GM12878 (cell line): Measurements from ENCODE around the gene UQCR10. TPM values are rescaled to one million over a fixed set of nuclear protein-coding genes. Genes with fewer than 3 reads are reported as not detected.

Source experiments
- ATAC-seq: fragments of 200-7000 bp; cut with Tn5 transposase; 3 replicates; pipeline ENCODE4 v1.9.1; 2020; ENCODE audit warnings: mild to moderate bottlenecking, moderate library complexity
- BruUV-seq: library from RNA; stranded (reverse); fragments of 400-500 nt; replicated peaks from 2 replicates; lab custom pipeline; 2021; lab: Mats Ljungman, UMichigan
- CTCF ChIA-PET: fragments of 300-600 bp; sonication (Branson Sonifier 250); formaldehyde crosslinking; extraction: SDS; loops from one replicate; lab custom pipeline; 2021; ENCODE audit warnings: inconsistent platforms; lab: Yijun Ruan, JAX
- POLR2A ChIA-PET: fragments of 350-600 bp; formaldehyde crosslinking; extraction: SDS; loops from one replicate; lab custom pipeline; 2021; ENCODE audit warnings: inconsistent platforms; lab: Charles Lee
- RAD21 ChIA-PET: fragments of 300-600 bp; sonication (Branson Sonifier 250); formaldehyde crosslinking; loops from one replicate; lab custom pipeline; 2023; ENCODE audit warnings: antibody characterized with exemption; ENCODE audit not compliant: unreplicated experiment; lab: Charles Lee
- SMC1A ChIA-PET: fragments of 300-600 bp; sonication (Branson Sonifier 250); formaldehyde crosslinking; loops from one replicate; lab custom pipeline; 2023; ENCODE audit not compliant: unreplicated experiment, uncharacterized antibody; lab: Charles Lee
- DNase-seq: peaks from one replicate; pipeline ENCODE4 v3.0.0-alpha.2; 2011; ENCODE audit warnings: low read depth, low spot score
- FAIRE-seq: peaks from 3 replicates; lab custom pipeline; 2011; peaks lifted over from hg19 to GRCh38; lab: Jason Lieb, UNC
- H2AFZ ChIP-seq: 2 replicates; pipeline ENCODE4 v1.6.0; 2011; ENCODE audit warnings: low read depth, low read length, control low read depth; ENCODE audit not compliant: control insufficient read depth
- H3K27ac ChIP-seq: 2 replicates; pipeline ENCODE4 v1.5.1; 2011; ENCODE audit warnings: control low read depth; ENCODE audit not compliant: control insufficient read depth, insufficient read depth
- H3K27me3 ChIP-seq, 2 experiments: replicated peaks in 1 of 2; 2 replicates each; pipeline versions ENCODE4 v1.6.0 to v1.6.1; 2011; ENCODE audit warnings: low read length in 1 of 2; ENCODE audit not compliant: control insufficient read depth in 2 of 2, insufficient read depth in 2 of 2
- H3K36me3 ChIP-seq, 2 experiments: 2 replicates each; pipeline ENCODE4 v1.5.1; 2011; ENCODE audit warnings: low read length in 1 of 2; ENCODE audit not compliant: control insufficient read depth in 2 of 2, insufficient read depth in 2 of 2
- H3K4me1 ChIP-seq: 2 replicates; pipeline ENCODE4 v1.6.1; 2011; ENCODE audit warnings: mild to moderate bottlenecking, low read length, moderate library complexity, mixed read lengths; ENCODE audit not compliant: control insufficient read depth, insufficient read depth
- H3K4me2 ChIP-seq: 2 replicates; pipeline ENCODE4 v1.6.0; 2011; ENCODE audit warnings: control low read depth; ENCODE audit not compliant: control insufficient read depth, insufficient read depth
- H3K4me3 ChIP-seq: fragments of 200-600 bp; sonication (generic); 2 replicates; pipeline ENCODE4 v1.5.1; 2016
- H3K79me2 ChIP-seq: 2 replicates; pipeline ENCODE4 v1.6.0; 2011; ENCODE audit warnings: low read length; ENCODE audit not compliant: control insufficient read depth, insufficient read depth
- H3K9ac ChIP-seq: 2 replicates; pipeline ENCODE4 v1.8.0; 2011; ENCODE audit warnings: low read length, control low read depth, mixed read lengths; ENCODE audit not compliant: control insufficient read depth, insufficient read depth
- H3K9me3 ChIP-seq: replicated peaks from 3 replicates; pipeline ENCODE4 v1.5.1; 2011; ENCODE audit warnings: mild to moderate bottlenecking, low read length; ENCODE audit not compliant: control insufficient read depth, insufficient read depth
- H4K20me1 ChIP-seq: 2 replicates; pipeline ENCODE4 v1.6.0; 2011; ENCODE audit not compliant: control insufficient read depth, insufficient read depth
- ATF7 ChIP-seq: fragments of 450-650 bp; IDR thresholded peaks from 2 replicates; pipeline ENCODE4 v1.6.1; 2016; ENCODE audit warnings: low read depth, mild to moderate bottlenecking
- BACH1 ChIP-seq: fragments of 450-650 bp; IDR thresholded peaks from 2 replicates; pipeline ENCODE4 v1.6.1; 2017; ENCODE audit warnings: mild to moderate bottlenecking, borderline replicate concordance
- BRCA1 ChIP-seq: IDR thresholded peaks from 2 replicates; pipeline ENCODE4 v1.6.1; 2011; ENCODE audit warnings: low read depth, low read length, improper control_type of control experiment
- JUNB ChIP-seq: IDR thresholded peaks from 2 replicates; pipeline ENCODE4 v1.6.1; 2016; ENCODE audit warnings: antibody characterized with exemption, mild to moderate bottlenecking
- LARP7 ChIP-seq: fragments of 450-650 bp; IDR thresholded peaks from 2 replicates; pipeline ENCODE4 v1.6.1; 2017; ENCODE audit warnings: mild to moderate bottlenecking
- MXI1 ChIP-seq: fragments of 150-350 bp; IDR thresholded peaks from 2 replicates; pipeline ENCODE4 v1.6.1; 2011; ENCODE audit warnings: low read depth, mild to moderate bottlenecking, inconsistent platforms, low read length, improper control_type of control experiment
- MYC ChIP-seq: IDR thresholded peaks from 2 replicates; pipeline ENCODE4 v1.6.1; 2011; ENCODE audit warnings: mild to moderate bottlenecking, low read length, moderate library complexity, inconsistent platforms; ENCODE audit not compliant: insufficient read depth, insufficient replicate concordance, insufficient read length, severe bottlenecking
- NKRF ChIP-seq: fragments of 450-650 bp; conservative IDR thresholded peaks from 2 replicates; pipeline ENCODE4 v1.6.1; 2017; ENCODE audit warnings: mild to moderate bottlenecking, moderate library complexity
- NR2C1 ChIP-seq: fragments of 450-650 bp; IDR thresholded peaks from 2 replicates; pipeline ENCODE4 v1.6.1; 2017; ENCODE audit warnings: antibody characterized with exemption, mild to moderate bottlenecking, moderate library complexity
- PAX8 ChIP-seq: fragments of 450-650 bp; IDR thresholded peaks from 2 replicates; pipeline ENCODE4 v1.6.1; 2017; ENCODE audit warnings: mild to moderate bottlenecking, moderate library complexity
- RAD51 ChIP-seq: fragments of 450-650 bp; IDR thresholded peaks from 2 replicates; pipeline ENCODE4 v1.6.1; 2016; ENCODE audit warnings: moderate library complexity, mild to moderate bottlenecking, inconsistent platforms
- RBBP5 ChIP-seq: fragments of 200-600 bp; sonication (generic); conservative IDR thresholded peaks from 2 replicates; pipeline ENCODE4 v1.6.1; 2016
- RELA ChIP-seq: fragments of 450-650 bp; IDR thresholded peaks from 2 replicates; pipeline ENCODE4 v1.8.0; 2014; ENCODE audit warnings: borderline replicate concordance; ENCODE audit not compliant: partially characterized antibody
- SMAD1 ChIP-seq: fragments of 450-650 bp; IDR thresholded peaks from 2 replicates; pipeline ENCODE4 v1.6.1; 2018; ENCODE audit warnings: mild to moderate bottlenecking, low read depth; ENCODE audit not compliant: partially characterized antibody
- TAF1 ChIP-seq: IDR thresholded peaks from 2 replicates; pipeline ENCODE4 v1.6.1; 2011; ENCODE audit warnings: mild to moderate bottlenecking, low read depth, low read length, borderline replicate concordance
- ZZZ3 ChIP-seq: IDR thresholded peaks from 2 replicates; pipeline ENCODE4 v1.6.1; 2011; ENCODE audit warnings: low read depth; ENCODE audit not compliant: control insufficient read depth, insufficient read length
- WGBS: methylation state at CpG from one replicate; pipeline ENCODE4 v1.1.6; 2016; ENCODE audit warnings: low lambda C conversion rate; ENCODE audit not compliant: insufficient replicate concordance, insufficient coverage; ENCODE audit errors: missing lambda C conversion rate; 5-methylcytosine and 5-hydroxymethylcytosine counted together
- in situ Hi-C: fragments of 300-500 bp; cut with MboI; formaldehyde crosslinking; loops from 9 replicates; pipeline ENCODE4 v1.14.3; 2018; ENCODE audit warnings: mixed read lengths
- intact Hi-C: fragments of 100-400 bp; cut with micrococcal nuclease; formaldehyde crosslinking; loops from one replicate; pipeline ENCODE4 v1.14.2; 2022; ENCODE audit not compliant: unreplicated experiment
- polyA plus RNA-seq, 11 experiments: library from polyadenylated mRNA; depleted of rRNA in 4 of 11; unstranded in 6 of 11; stranded (reverse) in 5 of 11; fragments of >200 nt; fragmentation: Nextera tagmentation in 4 of 11; fragmentation: Illumina TruSeq in 1 of 11; extraction: Ambion mirVana in 4 of 11; extraction: Trizol in 1 of 11; gene quantifications; 1 replicate in 1 of 11; 2 replicates in 10 of 11; pipeline versions ENCODE4 v1.2.1 to v1.2.3, GENCODE V29; 2011 to 2016; ENCODE audit warnings: inconsistent platforms in 2 of 11, missing spikeins in 2 of 11, low read depth in 1 of 11
- total RNA-seq, 4 experiments: library from RNA; depleted of rRNA in 3 of 4; stranded (reverse); fragments of >200 nt in 3 of 4; fragmentation: Illumina TruSeq in 1 of 4; extraction: Trizol in 1 of 4; gene quantifications; 2 replicates each; pipeline versions ENCODE4 v1.2.1 to v1.2.3, GENCODE V29; 2013 to 2021

UQCR10 gene
- total and polyA plus RNA-seq, 10 of the 15 experiments (the other 5 are each of a cell fraction or from before 2014, with no cell fraction given) = 144 to 1,021 (median 214) TPM

GRCh38 chr22:29755889-29756288 lies 11.3 kb upstream of the UQCR10 start:
- ChIA-PET POLR2A (no interaction called here), SMC1A (interaction anchor here (1.5 kb wide), 1 partner anchor 11 kb away, joined by 4 read pairs; the partner anchor contains the start of genes UQCR10 and ZMAT5), RAD21 (no interaction called here), CTCF (interaction anchor here (1.1 kb wide), 1 partner anchor 249 kb away, joined by 3 read pairs; no protein-coding TSS in a partner anchor)
- Histone ChIP-seq H3K36me3 (no peaks in the 10 kb centered on the region), H3K9me3 (no peaks in the 10 kb centered on the region), H3K79me2 (no peaks in the 10 kb centered on the region), H3K9ac (no peak overlapping the region), H4K20me1 (no peaks in the 10 kb centered on the region), H3K27me3 (no peaks in the 10 kb centered on the region), H3K27ac (no peak overlapping the region), H3K4me2 (no peak overlapping the region), H2AFZ (no peak overlapping the region), H3K4me1 (no peaks in the 10 kb centered on the region), H3K4me3 (no peak overlapping the region)
- intact Hi-C loops = no loop called here
- no TSS peak for BruUV-seq
- no peak for FAIRE-seq
- no peak for TF ChIP-seq JUNB
- no peak for TF ChIP-seq MYC
- TF ChIP-seq ATF7 = no peak
- no peak for TF ChIP-seq NKRF
- no peak for TF ChIP-seq PAX8
- TF ChIP-seq BACH1 = no peak
- no peak for TF ChIP-seq RAD51
- TF ChIP-seq SMAD1 = no peak
- no peak for TF ChIP-seq LARP7
- no peak for TF ChIP-seq MXI1
- TF ChIP-seq NR2C1 = no peak
- no peak for TF ChIP-seq TAF1
- no peak for TF ChIP-seq RELA
- no peak for TF ChIP-seq RBBP5
- no peak for TF ChIP-seq ZZZ3
- no peak for TF ChIP-seq BRCA1
- ATAC-seq = no peak
- in situ Hi-C loops = no loop called here
- WGBS = 84% methylated on average over 9 of the region's 9 CpGs
- DNase-seq = no peak
